Dedifferentiated amniotic fluid mesenchymal stem cell (primary cell): ENCODE data around the gene CASKIN2.
A peak's percentile ranks its signal among the peaks of the same experiment; 100 is the strongest.
"Not testable (repeated sequence)": the region's sequence is repeated elsewhere in the genome, so short reads cannot be mapped to it uniquely, and the experiment has no call there.

ENCODE experiments used
- DNase-seq: peaks from one replicate; pipeline ENCODE4 v3.0.0-alpha.2; 2016; ENCODE audit errors: extremely low spot score

CASKIN2 gene

GRCh38 chr17:75472119-75472518 is 43.2 kb downstream of the CASKIN2 start:
- no peak for DNase-seq

GRCh38 chr17:75471207-75471606 is 44.1 kb downstream of the CASKIN2 start:
- DNase-seq, result no peak

GRCh38 chr17:75468779-75469373 is 46.5 kb downstream of the CASKIN2 start:
- DNase-seq, result no peak

GRCh38 chr17:75468291-75468754 is 47.0 kb downstream of the CASKIN2 start:
- DNase-seq, result no peak

GRCh38 chr17:75465039-75465438 is 50.3 kb downstream of the CASKIN2 start:
- no peak for DNase-seq

- DNase-seq, result no peak
These were observed 51.7 kb downstream of the CASKIN2 start for GRCh38 chr17:75463603-75464002.

GRCh38 chr17:75460295-75460694 is 55.0 kb downstream of the CASKIN2 start:
- no peak for DNase-seq

- DNase-seq, result no peak
These were observed 55.6 kb downstream of the CASKIN2 start for GRCh38 chr17:75459590-75460267.

GRCh38 chr17:75459246-75459589 is 56.1 kb downstream of the CASKIN2 start:
- DNase-seq, result no peak

- peak; percentile 42 for DNase-seq
These were observed 58.2 kb downstream of the CASKIN2 start for GRCh38 chr17:75457047-75457654.

- DNase-seq, result peak; percentile 99
These were observed 58.8 kb downstream of the CASKIN2 start, which contains the start of gene TMEM94 for GRCh38 chr17:75456417-75457046. TMEM94 (plus strand) TSS chr17:75456635; CDS start chr17:75471906, 15,271 bp downstream.

- DNase-seq, result no peak
These were observed 59.3 kb downstream of the CASKIN2 start for GRCh38 chr17:75456039-75456416.

- DNase-seq, result not testable (repeated sequence)
These were observed 60.7 kb downstream of the CASKIN2 start for GRCh38 chr17:75454672-75455071.

- DNase-seq, result no peak
These were observed 61.1 kb downstream of the CASKIN2 start for GRCh38 chr17:75454193-75454592.

- no peak for DNase-seq
These were observed 65.1 kb downstream of the CASKIN2 start for GRCh38 chr17:75450270-75450669.
